Ascending aorta (tissue), 2 donors: Measurements from ENCODE around the gene NCOA6. TPM values are rescaled to one million over a fixed set of nuclear protein-coding genes. Genes with fewer than 3 reads are reported as not detected.

Experiments
- DNase-seq, 2 donors: peaks; one replicate each; pipeline ENCODE4 v3.0.0-alpha.2; 2019; ENCODE audit warnings: low spot score in 2 of 2
- H3K27ac ChIP-seq, 2 donors: fragments of 200-600 bp; sonication (generic); one replicate each; pipeline ENCODE4 v1.5.1; 2016 to 2017; ENCODE audit warnings: mild to moderate bottlenecking in 1 of 2
- H3K27me3 ChIP-seq: fragments of 200-600 bp; sonication (generic); one replicate; pipeline ENCODE4 v1.5.1; 2017
- H3K36me3 ChIP-seq, 2 donors: fragments of 200-600 bp; sonication (generic); one replicate each; pipeline ENCODE4 v1.5.1; 2016
- H3K4me1 ChIP-seq, 2 donors: fragments of 200-600 bp; sonication (generic); one replicate each; pipeline ENCODE4 v1.5.1; 2016 to 2017; ENCODE audit warnings: mild to moderate bottlenecking in 1 of 2
- H3K4me3 ChIP-seq, 2 donors: fragments of 200-600 bp; sonication (generic); one replicate each; pipeline ENCODE4 v1.5.1; 2016 to 2017; ENCODE audit warnings: mild to moderate bottlenecking in 1 of 2
- H3K9me3 ChIP-seq, 2 donors: fragments of 200-600 bp; sonication (generic); one replicate each; pipeline ENCODE4 v1.5.1; 2016
- intact Hi-C: fragments of 100-400 bp; cut with DNase I; formaldehyde crosslinking; loops from one replicate; pipeline ENCODE4 v1.15.1; 2023
- total RNA-seq: library from RNA; depleted of rRNA; stranded (reverse); fragments of >200 nt; gene quantifications from one replicate; pipeline ENCODE4 v1.1.0, GENCODE V29; 2016
- TF ChIP-seq, protein P1 (sequence below), 3 experiments: fragments of 200-600 bp in 2 of 3; fragments of 450-650 bp in 1 of 3; sonication (generic) in 2 of 3; IDR thresholded peaks; one replicate each; pipeline ENCODE4 v1.5.1; 2016 to 2019; ENCODE audit warnings: antibody characterized with exemption in 3 of 3, mild to moderate bottlenecking in 1 of 3, moderate library complexity in 1 of 3

NCOA6 gene
- total RNA-seq, 1 donor from 2014 or later = 21.6 TPM

DNA sequence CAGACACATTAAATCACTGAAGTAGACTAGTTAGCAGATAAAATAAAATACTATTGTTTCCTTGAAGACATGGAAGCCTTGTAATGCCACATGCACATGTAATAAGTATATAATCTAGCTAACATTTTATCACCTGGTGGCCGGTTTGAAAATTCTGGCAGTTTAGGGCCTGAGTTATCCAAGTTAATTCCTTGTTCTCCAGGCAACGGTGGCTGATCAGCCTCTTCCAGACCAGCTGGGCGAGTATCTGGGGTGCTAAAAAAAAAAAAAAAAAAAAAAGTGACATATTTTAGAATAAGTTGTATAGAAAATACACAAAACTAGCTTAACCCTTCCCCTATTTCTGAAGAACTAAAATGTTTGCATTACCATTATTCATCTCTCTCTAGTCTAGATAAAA lies 78.8 kb downstream of the NCOA6 start:
- Histone ChIP-seq H3K4me3 (no peak overlapping the region), H3K9me3 (no peaks in the 10 kb centered on the region), H3K4me1 (no peaks in the 10 kb centered on the region), H3K27ac (no peak overlapping the region), H3K36me3 (peaks cover 59 to 69% of the 10 kb centered on the region in 2 donors), H3K27me3 (no peaks in the 10 kb centered on the region)
- no peak for DNase-seq
- intact Hi-C loops = no loop called here
- TF ChIP-seq, protein P1, sequence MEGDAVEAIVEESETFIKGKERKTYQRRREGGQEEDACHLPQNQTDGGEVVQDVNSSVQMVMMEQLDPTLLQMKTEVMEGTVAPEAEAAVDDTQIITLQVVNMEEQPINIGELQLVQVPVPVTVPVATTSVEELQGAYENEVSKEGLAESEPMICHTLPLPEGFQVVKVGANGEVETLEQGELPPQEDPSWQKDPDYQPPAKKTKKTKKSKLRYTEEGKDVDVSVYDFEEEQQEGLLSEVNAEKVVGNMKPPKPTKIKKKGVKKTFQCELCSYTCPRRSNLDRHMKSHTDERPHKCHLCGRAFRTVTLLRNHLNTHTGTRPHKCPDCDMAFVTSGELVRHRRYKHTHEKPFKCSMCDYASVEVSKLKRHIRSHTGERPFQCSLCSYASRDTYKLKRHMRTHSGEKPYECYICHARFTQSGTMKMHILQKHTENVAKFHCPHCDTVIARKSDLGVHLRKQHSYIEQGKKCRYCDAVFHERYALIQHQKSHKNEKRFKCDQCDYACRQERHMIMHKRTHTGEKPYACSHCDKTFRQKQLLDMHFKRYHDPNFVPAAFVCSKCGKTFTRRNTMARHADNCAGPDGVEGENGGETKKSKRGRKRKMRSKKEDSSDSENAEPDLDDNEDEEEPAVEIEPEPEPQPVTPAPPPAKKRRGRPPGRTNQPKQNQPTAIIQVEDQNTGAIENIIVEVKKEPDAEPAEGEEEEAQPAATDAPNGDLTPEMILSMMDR (IDR thresholded peaks at IDR 0.05) = no peak

DNA sequence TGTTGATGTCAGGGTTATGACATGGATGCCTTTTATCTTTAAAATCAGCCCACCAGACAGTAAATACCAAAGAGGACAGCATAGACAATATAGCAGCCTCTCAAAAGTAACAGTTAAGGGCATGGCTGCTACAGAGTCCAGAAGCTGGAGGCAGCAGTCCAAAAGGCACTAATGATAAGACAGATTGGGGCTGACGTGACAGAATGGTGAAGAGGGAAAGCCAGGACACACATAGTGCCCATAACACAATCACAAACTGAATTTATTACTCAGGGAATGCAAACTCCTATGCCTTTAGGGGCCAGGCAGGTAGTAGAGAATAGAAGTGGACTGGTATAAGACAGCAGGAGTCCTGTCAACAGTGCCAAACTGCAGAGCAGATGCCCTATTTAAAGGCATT lies 80.6 kb downstream of the NCOA6 start:
- Histone ChIP-seq H3K4me3 (no peak overlapping the region), H3K36me3 (peaks cover 67% of the 10 kb centered on the region in 2 donors), H3K9me3 (no peaks in the 10 kb centered on the region), H3K27me3 (no peaks in the 10 kb centered on the region), H3K4me1 (no peaks in the 10 kb centered on the region), H3K27ac (no peak overlapping the region)
- TF ChIP-seq, protein P1 (IDR thresholded peaks at IDR 0.05) = no peak
- DNase-seq = no peak
- intact Hi-C loops = no loop called here

DNA sequence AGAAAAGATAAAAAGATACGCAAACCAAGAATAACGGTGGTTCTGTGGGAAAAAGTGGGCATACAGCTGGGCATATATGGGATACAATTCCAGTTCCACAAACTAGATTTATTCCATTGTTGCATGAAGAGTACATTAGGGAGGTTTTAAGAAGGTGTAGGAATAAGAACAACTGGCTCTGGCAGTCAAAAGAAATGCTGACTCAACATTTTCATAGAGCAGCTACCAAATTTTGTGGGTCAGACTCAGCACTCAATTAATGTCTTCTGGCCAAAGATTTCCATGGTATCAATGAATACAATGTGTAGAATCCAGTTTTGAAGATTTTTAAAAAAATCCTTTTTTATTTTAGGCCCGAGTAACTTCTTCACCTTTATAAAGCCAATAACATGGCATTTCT lies 81.1 kb downstream of the NCOA6 start:
- peaks cover 65 to 67% of the 10 kb centered on the region in 2 donors for H3K36me3 ChIP-seq
- H3K4me1 ChIP-seq = no peaks in the 10 kb centered on the region
- no peaks in the 10 kb centered on the region for H3K9me3 ChIP-seq
- no peaks in the 10 kb centered on the region for H3K27me3 ChIP-seq
- H3K27ac ChIP-seq = no peak overlapping the region
- intact Hi-C loops = no loop called here
- no peak for DNase-seq
- no peak overlapping the region for H3K4me3 ChIP-seq
- TF ChIP-seq, protein P1 (IDR thresholded peaks at IDR 0.05) = no peak

DNA sequence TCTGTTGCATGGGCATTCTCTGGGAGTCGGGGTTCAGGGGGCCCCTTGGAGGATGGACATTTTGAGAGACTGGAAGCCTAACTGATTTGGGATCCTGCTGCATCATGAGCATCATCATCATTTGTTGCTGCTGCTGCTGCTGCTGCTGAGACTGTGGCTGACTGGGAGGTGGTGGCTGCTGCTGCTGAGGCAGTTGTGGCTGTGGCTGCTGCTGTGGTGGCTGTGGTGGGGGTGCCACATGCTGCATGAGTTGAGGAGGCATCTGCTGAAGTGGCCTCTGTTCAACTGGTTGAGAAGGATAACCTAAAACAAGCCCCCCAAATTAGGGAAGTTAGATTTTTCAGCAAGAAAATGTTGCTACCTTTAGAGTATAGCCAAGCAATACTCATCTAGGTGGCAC lies 82.4 kb downstream of the NCOA6 start:
- no peak for DNase-seq
- H3K36me3 ChIP-seq = peaks cover 60 to 62% of the 10 kb centered on the region in 2 donors
- H3K27me3 ChIP-seq = no peaks in the 10 kb centered on the region
- no peaks in the 10 kb centered on the region for H3K9me3 ChIP-seq
- no peaks in the 10 kb centered on the region for H3K4me1 ChIP-seq
- TF ChIP-seq, protein P1 (IDR thresholded peaks at IDR 0.05) = no peak
- intact Hi-C loops = no loop called here
- no peak overlapping the region for H3K27ac ChIP-seq
- no peak overlapping the region for H3K4me3 ChIP-seq

DNA sequence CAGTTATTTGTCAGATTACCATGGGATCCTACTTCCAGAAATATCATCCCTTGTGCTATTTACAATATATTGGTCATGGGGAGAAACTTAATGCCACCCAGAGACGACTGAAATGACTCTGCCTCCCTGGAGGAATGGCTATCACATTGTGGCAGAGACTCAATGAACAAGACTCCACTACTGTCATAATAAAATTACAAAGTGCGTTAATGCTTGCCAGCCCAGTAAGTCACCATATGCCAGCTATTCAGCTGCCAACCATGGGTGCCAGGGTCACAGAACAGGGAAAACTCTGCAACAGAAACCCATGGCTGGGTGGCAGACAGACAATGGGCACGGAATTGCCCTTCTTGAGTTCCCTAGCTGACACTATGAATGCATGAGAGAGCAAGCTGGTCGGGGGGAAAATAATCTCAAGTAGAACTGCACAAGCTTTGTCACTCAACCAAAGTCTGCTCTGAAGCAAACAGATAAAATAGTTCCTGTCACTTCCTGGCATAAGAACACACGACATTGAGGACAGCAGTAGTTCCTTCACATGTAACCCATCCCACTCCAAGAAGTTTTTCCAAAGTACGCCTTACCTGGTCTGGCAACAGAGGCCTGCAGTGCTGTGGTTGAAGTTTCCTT lies 89.2 kb downstream of the NCOA6 start:
- intact Hi-C loops = no loop called here
- H3K36me3 ChIP-seq = peaks cover 30 to 53% of the 10 kb centered on the region in 2 donors
- no peaks in the 10 kb centered on the region for H3K4me1 ChIP-seq
- H3K4me3 ChIP-seq = no peak overlapping the region
- H3K27me3 ChIP-seq = no peaks in the 10 kb centered on the region
- no peak for DNase-seq
- TF ChIP-seq, protein P1 (IDR thresholded peaks at IDR 0.05) = no peak
- H3K27ac ChIP-seq = no peak overlapping the region
- H3K9me3 ChIP-seq = no peaks in the 10 kb centered on the region

DNA sequence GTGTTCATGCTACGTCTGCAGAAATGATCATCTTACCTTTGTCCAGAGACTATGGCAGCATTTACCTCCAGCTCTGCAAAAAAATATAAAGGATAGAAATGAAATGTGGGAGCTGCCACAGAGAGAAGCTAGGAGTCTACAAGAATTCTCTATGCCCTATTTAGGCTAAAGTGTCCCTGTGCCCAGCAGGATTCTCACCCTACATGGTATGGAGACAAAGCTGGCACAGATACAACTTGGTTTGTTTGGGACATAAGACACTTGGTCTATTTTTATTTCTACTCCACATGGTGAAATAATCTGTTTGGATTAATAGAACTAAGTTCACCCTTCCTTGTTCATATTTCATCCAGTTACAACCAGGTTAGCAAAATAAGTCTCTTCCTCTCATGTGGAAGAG lies 92.9 kb downstream of the NCOA6 start:
- no peaks in the 10 kb centered on the region for H3K4me1 ChIP-seq
- peaks cover 29 to 51% of the 10 kb centered on the region in 2 donors for H3K36me3 ChIP-seq
- TF ChIP-seq, protein P1 (IDR thresholded peaks at IDR 0.05) = no peak

More for the DNA sequence above, 92.9 kb downstream of the NCOA6 start:
- DNase-seq = no peak
- no peak overlapping the region for H3K27ac ChIP-seq
- intact Hi-C loops = no loop called here
- H3K27me3 ChIP-seq = no peaks in the 10 kb centered on the region
- no peaks in the 10 kb centered on the region for H3K9me3 ChIP-seq
- no peak overlapping the region for H3K4me3 ChIP-seq
